Nephron (organoid): ENCODE measurements around the gene SLC25A28.

Source experiments
- H3K27ac Mint-ChIP-seq, 3 experiments: 2 replicates each; pipeline ENCODE4 v1.8.0; 2020; ENCODE audit warnings: mixed read lengths in 3 of 3, mild to moderate bottlenecking in 2 of 3, moderate library complexity in 1 of 3
- H3K27me3 Mint-ChIP-seq: 2 replicates; pipeline ENCODE4 v1.8.0; 2021; ENCODE audit warnings: low read depth, mild to moderate bottlenecking, moderate library complexity, mixed read lengths
- H3K36me3 Mint-ChIP-seq: 2 replicates; pipeline ENCODE4 v1.8.0; 2020; ENCODE audit warnings: low read depth, mixed read lengths
- H3K4me1 Mint-ChIP-seq: 2 replicates; pipeline ENCODE4 v1.8.0; 2020; ENCODE audit warnings: mixed read lengths
- H3K4me3 Mint-ChIP-seq, 3 experiments: 2 replicates each; pipeline ENCODE4 v1.8.0; 2020; ENCODE audit warnings: mild to moderate bottlenecking in 3 of 3, mixed read lengths in 3 of 3, moderate library complexity in 2 of 3
- H3K9me3 Mint-ChIP-seq: 2 replicates; pipeline ENCODE4 v1.8.0; 2020; ENCODE audit warnings: mixed read lengths
- TF ChIP-seq, protein P1 (sequence below), 3 experiments: fragments of 200-600 bp; sonication (generic); IDR thresholded peaks; one replicate each; pipeline ENCODE4 v1.5.0; 2021; ENCODE audit warnings: antibody characterized with exemption in 3 of 3; ENCODE audit not compliant: unreplicated experiment in 3 of 3

The SLC25A28 gene

DNA sequence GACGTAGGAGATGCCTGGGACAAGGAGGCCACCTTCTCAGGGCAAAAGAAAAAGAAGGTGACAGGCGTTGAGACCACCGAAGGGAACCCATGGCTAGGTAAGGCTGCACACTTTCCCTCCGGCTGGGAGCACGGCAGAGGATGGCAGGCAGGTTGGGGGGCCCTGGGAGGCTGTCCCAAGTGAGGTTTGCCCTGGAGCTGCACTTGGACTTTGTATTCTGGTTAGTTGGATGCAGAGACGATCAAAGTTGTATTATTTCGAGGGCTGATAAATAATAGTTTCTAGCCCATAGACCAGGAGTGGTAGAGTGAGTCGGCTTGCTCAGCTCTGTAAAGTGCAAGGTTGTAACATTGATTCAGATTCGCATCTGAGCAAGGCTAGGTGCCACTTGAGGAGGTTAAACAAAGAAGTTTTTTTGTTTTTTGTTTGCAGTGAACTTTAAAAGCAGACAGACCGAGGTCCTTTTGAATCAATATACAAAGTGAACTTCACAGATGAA is 39.7 kb upstream of the SLC25A28 start:
- TF ChIP-seq, protein P1, sequence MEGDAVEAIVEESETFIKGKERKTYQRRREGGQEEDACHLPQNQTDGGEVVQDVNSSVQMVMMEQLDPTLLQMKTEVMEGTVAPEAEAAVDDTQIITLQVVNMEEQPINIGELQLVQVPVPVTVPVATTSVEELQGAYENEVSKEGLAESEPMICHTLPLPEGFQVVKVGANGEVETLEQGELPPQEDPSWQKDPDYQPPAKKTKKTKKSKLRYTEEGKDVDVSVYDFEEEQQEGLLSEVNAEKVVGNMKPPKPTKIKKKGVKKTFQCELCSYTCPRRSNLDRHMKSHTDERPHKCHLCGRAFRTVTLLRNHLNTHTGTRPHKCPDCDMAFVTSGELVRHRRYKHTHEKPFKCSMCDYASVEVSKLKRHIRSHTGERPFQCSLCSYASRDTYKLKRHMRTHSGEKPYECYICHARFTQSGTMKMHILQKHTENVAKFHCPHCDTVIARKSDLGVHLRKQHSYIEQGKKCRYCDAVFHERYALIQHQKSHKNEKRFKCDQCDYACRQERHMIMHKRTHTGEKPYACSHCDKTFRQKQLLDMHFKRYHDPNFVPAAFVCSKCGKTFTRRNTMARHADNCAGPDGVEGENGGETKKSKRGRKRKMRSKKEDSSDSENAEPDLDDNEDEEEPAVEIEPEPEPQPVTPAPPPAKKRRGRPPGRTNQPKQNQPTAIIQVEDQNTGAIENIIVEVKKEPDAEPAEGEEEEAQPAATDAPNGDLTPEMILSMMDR (IDR thresholded peaks at IDR 0.05; ENCODE audit: unreplicated experiment in 3 of 3), result no peak
- H3K4me1 Mint-ChIP-seq, result peaks cover 17% of the 10 kb centered on the region
- H3K4me3 Mint-ChIP-seq, result peak overlapping the region; percentile 88 to 91 (median 90)
- H3K9me3 Mint-ChIP-seq, result no peaks in the 10 kb centered on the region
- H3K27ac Mint-ChIP-seq, result peak overlapping the region in 1 of 3 experiments; percentile 51
- H3K27me3 Mint-ChIP-seq, result peaks cover 28% of the 10 kb centered on the region
- H3K36me3 Mint-ChIP-seq, result peaks cover 7% of the 10 kb centered on the region

- Mint-ChIP-seq H3K27ac (peak within 1 kb of the TSS in 2 of 3 experiments; percentile 36 to 51), H3K27me3 (peaks cover 28% of the 10 kb centered on the region), H3K4me3 (peak within 1 kb of the TSS; percentile 88 to 91 (median 90)), H3K36me3 (peaks cover 5% of the 10 kb centered on the region), H3K9me3 (no peaks in the 10 kb centered on the region), H3K4me1 (peaks cover 17% of the 10 kb centered on the region)
- TF ChIP-seq, protein P1 (IDR thresholded peaks at IDR 0.05; ENCODE audit: unreplicated experiment in 3 of 3), result peak; percentile 27 to 44 (median 40)
These were observed 39.0 kb upstream of the SLC25A28 start, which contains the start of gene ENTPD7 for GRCh38 chr10:99659031-99659867. Gene ENTPD7, plus strand, starts transcription at chr10:99659509. Its CDS starts 448 bp downstream, at chr10:99659957.

GRCh38 chr10:99658622-99659030 is 38.4 kb upstream of the SLC25A28 start:
- Mint-ChIP-seq H3K4me1 (peaks cover 17% of the 10 kb centered on the region), H3K27me3 (peaks cover 31% of the 10 kb centered on the region), H3K9me3 (no peaks in the 10 kb centered on the region), H3K36me3 (peaks cover 2% of the 10 kb centered on the region), H3K27ac (peak overlapping the region in 1 of 3 experiments; percentile 36), H3K4me3 (peak overlapping the region; percentile 88 to 91 (median 90))
- TF ChIP-seq, protein P1 (IDR thresholded peaks at IDR 0.05; ENCODE audit: unreplicated experiment in 3 of 3), result no peak

- no peaks in the 10 kb centered on the region for H3K36me3 Mint-ChIP-seq
These were observed 36.2 kb upstream of the SLC25A28 start for GRCh38 chr10:99656199-99657064.

GRCh38 chr10:99654390-99655175 is 34.3 kb upstream of the SLC25A28 start:
- H3K36me3 Mint-ChIP-seq, result no peaks in the 10 kb centered on the region
- no peak overlapping the region for H3K27ac Mint-ChIP-seq
- H3K4me3 Mint-ChIP-seq, result no peak overlapping the region
- TF ChIP-seq, protein P1 (IDR thresholded peaks at IDR 0.05; ENCODE audit: unreplicated experiment in 3 of 3), result no peak
- peaks cover 36% of the 10 kb centered on the region for H3K27me3 Mint-ChIP-seq
- H3K4me1 Mint-ChIP-seq, result peaks cover 9% of the 10 kb centered on the region
- H3K9me3 Mint-ChIP-seq, result no peaks in the 10 kb centered on the region

More at GRCh38 chr10:99656199-99657064, 36.2 kb upstream of the SLC25A28 start:
- TF ChIP-seq, protein P1 (IDR thresholded peaks at IDR 0.05; ENCODE audit: unreplicated experiment in 3 of 3), result no peak
- H3K4me3 Mint-ChIP-seq, result peak overlapping the region in 2 of 3 experiments; percentile 13 to 23
- no peak overlapping the region for H3K27ac Mint-ChIP-seq
- H3K9me3 Mint-ChIP-seq, result no peaks in the 10 kb centered on the region
- peaks cover 36% of the 10 kb centered on the region for H3K27me3 Mint-ChIP-seq
- H3K4me1 Mint-ChIP-seq, result peaks cover 17% of the 10 kb centered on the region
